Measurements from ENCODE around the gene SULT6B1.
"Not testable (repeated sequence)": the region's sequence is repeated elsewhere in the genome, so short reads cannot be mapped to it uniquely, and the experiment has no call there.

Gene SULT6B1

DNA sequence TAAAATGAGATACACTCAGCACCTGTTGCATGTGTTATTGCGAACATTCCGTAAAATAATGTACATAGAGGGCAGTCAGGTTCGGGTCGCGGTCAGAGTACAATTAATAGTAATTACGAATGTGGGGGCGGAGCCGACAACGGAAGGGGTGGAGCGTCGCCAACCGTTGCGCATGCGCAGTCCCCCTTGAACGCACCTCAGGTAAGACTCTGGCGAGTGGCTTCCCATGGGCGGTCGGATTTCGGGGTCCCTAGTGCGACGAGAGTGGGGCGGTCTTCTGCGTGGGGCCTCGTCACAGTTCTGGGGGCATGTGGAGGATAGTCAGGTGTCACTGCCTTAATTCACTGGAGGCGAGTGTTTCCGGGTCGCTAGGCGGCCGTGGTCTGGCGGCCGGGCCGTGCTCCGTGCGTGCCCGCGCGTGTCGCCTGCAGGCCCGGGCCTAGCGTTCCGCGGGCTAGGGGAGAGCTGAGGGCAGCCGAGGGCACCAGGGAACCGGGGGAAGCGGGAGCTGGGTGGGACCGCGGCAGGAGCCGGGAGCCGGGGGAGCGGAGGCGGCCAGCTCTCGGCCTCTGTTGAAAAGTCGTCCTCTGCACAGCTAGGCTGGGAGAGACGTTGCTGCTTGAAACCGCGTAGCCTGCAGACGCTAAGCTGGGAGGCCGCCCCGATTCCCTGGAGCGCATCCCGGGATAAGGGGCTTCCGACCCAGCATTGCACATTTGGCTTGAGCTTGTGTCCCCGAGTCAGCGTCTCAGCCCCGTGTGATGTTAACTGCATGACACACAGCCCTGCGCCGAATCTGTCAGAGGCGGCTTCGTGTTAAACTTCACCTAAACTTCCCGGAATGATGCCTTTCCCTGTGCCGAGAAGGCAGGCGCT, 8.1 kb upstream of the SULT6B1 start, which contains the start of gene CEBPZOS:
CEBPZOS (plus strand) TSS at position 177 of the 876 bp plus-strand sequence. CDS start 3,209 bp downstream, outside the sequence.
- peak; percentile 92 for DNase-seq (ENCODE audit: low spot score)

DNA sequence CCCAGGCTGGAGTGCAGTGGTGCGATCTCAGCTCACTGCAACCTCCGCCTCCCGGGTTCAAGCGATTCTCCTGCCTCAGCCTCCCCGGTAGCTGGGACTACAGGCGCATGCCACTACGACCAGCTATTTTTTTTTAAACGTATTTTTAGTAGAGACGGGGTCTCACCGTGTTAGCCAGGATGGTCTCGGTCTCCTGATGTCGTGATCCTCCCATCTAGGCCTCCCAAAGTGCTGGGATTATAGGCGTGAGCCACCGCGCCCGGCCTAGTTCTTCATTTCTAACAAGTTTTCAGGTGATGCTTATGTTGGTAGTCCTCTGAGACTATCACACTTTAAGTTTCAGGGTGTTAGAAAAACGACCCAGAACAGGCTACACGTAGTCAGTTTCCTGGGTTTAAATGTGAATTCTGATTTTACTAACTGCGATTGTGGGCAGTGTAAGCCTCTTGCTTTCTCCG, 7.4 kb upstream of the SULT6B1 start:
- DNase-seq (ENCODE audit: low spot score): not testable (repeated sequence)

- DNase-seq (ENCODE audit: low spot score): no peak
Observed at GRCh38 chr2:37192551-37192950, 4.1 kb upstream of the SULT6B1 start.

DNA sequence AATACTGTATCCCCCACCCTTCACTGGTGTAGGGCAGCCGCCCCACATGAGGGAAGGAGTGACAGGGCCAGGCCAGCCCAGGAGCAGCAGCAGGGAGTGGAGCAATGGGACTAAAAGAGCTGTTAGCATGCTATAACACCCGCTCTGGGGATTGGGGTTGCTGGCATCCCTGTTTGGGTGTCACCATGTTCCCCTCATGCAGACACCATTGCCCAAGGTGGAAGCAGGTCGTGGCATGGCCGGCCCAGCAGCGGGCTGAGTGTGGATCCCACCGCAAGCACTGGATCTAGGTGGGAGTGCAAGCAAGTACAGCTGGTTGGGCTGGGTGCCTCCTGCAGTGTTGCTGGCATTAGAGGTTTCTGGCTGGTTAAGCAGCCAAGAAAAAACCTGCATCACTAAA, 3.3 kb upstream of the SULT6B1 start:
- no peak for DNase-seq (ENCODE audit: low spot score)

DNA sequence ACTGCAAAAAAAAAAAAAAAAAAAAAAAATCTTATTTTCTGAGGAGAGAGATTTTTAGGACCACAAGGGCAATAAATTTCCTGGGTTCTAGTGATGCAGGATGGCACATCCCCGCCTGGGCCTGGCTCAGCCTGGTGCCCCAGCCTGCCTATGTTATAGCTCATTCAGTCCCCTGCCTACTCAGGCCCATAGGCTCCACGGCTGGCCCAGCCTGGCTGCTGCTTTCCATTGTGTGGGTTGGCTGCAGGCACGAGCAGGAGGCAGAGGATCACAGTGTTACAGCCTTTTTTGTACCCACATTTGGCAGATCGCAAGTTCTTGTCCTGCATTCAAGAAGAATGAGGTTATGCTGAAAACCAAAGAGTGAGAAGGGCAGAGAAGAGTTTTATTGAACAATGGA, 2.8 kb upstream of the SULT6B1 start:
- DNase-seq (ENCODE audit: low spot score): no peak

GRCh38 chr2:37190290-37190689, 1.8 kb upstream of the SULT6B1 start:
- no peak for DNase-seq (ENCODE audit: low spot score)

- no peak for DNase-seq (ENCODE audit: low spot score)
Observed at GRCh38 chr2:37189452-37190153, 1.1 kb upstream of the SULT6B1 start.

DNA sequence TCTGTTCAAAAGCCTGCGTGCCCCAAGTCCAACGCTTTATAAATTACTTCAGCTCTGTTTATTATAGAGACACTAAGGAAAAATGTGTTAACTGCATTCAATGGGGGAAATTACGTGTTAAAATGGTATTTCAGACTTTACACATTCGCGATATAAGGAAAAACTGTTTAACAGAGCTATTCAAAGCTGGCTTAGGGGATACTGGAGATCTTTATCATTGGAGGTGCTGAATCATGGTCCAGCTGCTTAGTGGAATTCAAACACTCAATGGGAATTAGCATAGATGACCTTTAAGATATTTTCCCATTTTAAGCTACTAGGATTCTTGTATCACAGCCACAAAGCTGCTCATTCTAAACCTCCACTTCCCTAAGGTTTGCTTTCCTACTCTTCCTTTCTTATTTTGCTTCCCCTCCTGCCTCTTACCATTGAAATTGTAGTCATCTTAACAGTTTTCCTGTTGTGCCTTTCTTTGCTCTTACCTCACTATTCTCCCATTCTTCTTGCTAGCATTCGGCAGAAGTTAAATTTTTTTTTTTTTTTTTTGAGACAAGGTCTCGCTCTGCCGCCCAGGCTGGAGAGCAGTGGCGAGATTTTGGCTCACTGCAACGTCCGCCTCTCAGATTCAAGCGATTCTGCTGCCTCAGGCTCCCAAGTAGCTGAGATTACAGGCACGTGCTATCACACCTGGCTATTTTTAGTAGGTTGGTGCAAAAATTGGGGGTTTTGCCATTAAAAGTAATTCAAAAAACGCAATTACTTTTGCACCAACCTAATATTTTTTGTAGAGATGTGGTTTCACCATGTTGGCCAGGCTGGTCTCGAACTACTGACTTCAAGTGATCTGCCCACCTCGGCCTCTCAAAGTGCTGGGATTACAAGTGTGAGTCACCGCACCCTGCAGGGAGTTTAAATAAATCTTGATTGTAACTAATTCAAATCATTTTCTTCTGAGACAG, 6.5 kb downstream of the SULT6B1 start:
- no peak for DNase-seq (ENCODE audit: low spot score)

DNA sequence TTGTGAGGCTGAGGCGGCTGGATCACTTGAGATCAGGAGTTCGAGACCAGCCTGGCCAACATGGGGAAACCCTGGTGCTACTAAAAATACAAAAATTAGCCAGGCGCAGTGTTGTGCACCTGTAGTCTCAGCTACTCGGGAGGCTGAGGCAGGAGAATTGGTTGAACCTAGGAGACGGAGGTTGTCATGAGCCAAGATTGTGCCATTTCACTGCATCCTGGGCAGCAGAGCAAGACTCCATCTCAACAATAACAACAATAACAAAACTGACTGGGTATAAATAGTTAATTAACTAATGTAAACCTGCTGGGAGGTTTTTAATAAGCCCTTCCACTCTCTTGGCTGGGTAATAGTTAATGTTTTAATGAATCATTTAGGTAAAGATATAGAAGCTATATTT, 7.8 kb downstream of the SULT6B1 start:
- no peak for DNase-seq (ENCODE audit: low spot score)

DNA sequence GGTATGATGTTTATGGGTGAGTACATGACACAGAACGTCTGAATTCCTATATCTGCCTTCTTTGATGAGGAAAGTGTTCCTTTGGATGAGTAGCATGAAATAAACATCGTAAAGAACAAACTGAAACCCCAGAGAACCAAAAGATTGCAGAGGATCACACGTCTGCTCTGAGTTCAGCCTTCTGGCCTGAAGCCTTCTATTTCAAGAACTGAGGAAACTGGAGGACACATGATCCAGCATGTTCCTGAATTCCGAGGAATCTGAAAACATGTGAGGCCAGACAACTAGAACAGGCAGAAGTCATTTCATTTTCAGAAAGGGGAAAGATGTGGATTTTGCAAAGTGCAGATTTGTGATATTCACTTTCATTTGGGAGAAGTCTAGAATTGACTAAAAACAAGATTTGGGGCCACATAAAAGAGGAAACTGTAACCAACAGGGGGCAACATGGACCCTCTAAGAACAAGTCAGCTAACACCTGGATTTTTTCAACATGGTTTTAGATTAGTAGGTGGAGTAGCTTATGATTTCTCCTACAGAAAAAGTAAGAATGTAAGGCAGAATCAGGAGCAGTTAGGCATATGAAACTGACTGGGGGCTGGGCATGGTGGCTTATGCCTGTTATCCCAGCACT, 8.3 kb downstream of the SULT6B1 start:
- no peak for DNase-seq (ENCODE audit: low spot score)

DNA sequence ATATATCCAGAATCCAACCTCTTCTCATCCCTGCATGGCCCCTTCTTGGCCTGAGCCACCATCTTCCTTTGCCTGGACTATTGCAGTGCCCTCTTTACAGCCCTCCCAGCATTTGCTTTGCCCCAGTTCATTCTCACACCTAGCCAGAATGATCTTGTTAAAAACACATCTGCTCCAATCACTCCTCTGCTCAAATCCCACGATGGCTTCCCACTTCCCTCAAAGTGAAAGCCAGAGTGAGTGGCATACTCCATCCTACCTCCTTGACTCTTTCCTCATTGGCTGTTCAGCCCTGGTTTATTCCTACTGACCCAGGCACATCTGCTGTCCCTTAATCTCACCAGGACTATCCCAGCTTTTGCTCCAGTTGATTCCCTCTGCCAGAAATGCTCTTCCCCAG, 14.7 kb downstream of the SULT6B1 start:
- no peak for DNase-seq (ENCODE audit: low spot score)

DNA sequence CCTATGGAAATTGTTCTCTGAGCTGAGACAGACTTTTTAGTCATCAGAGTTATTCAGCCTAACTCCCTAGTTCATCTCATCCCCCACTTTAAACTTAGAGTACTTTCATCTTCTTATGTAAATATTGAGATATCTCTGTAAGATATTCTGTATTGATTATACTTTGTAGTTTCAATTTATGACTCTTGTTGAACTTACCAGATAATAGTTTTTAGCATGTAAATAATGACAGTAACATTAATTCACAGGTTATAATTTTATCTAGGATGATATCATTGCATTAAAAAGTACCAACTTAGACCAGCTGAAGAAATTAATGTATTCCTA, 16.9 kb downstream of the SULT6B1 start:
- no peak for DNase-seq (ENCODE audit: low spot score)

GRCh38 chr2:37168217-37168981, 20.1 kb downstream of the SULT6B1 start:
- no peak for DNase-seq (ENCODE audit: low spot score)

DNA sequence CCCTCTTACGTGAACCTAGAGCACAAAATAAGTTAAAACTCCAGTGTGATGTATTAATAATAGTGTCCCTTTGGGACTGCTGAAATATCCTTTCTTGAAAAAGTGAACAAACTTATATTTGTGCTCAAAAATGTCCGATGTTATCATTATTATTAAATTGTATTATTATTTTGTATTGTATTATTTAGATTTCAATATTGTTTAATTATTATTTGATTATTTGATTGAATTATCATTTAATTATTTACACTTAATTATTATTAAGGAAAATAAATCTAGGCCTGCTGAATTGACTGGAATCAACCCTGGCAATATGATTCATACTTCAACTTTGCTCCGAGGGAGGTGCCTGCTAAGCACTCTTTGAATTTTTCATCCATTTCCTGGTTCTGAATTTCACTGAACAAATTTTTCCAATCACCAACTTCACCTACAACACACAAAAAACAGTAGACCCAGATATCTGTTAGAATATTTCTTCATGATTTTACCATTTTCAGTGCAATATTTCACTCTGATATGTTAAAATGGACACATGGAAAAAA, 20.8 kb downstream of the SULT6B1 start:
- DNase-seq (ENCODE audit: low spot score): no peak

- DNase-seq (ENCODE audit: low spot score): no peak
Observed at GRCh38 chr2:37164757-37165156, 23.7 kb downstream of the SULT6B1 start.

GRCh38 chr2:37156857-37157714, 31.4 kb downstream of the SULT6B1 start, which contains the start of gene EIF2AK2:
Gene EIF2AK2, minus strand, starts transcription at chr2:37156980. Its CDS starts 9,174 bp downstream, at chr2:37147806.
- peak; percentile 91 for DNase-seq (ENCODE audit: low spot score)

DNA sequence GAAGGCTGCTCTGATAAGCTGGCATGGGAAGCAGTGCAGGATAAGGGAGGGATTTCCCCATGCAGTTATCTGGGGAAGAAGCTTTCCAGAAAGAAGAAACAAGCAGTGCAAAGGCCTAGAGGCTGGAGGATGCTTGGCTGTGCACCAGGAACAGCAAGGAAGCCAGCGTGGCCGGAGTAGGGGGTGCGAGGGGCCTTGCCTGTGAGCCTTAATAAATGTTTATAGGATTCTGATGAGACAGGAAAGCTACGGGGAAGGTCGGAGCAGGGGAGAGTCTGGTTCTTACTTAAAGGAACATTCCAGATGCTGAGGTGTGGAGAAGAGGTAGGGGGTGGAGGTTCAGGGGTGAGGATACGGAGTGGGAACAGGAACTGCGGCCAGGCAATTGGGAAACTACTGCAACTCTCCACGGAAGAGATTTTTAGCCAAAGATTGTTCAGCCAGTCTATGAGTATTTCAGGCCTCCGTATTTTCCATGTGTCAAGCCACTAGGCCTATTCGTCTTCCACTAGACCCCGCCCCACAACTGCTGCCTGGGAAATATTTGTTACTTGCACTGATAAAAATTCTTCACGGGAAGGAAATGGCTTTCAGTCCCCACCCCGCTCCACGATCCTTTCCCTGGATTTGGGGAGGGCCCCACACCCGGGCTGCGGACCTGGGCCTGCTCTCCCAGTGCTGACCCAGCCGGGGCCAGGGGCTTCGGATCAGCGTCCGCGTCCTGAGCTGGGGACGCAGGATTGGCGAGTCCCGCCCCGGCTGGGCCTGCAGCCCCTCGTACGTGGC, 32.2 kb downstream of the SULT6B1 start:
- peak; percentile 84 for DNase-seq (ENCODE audit: low spot score)

- DNase-seq (ENCODE audit: low spot score): no peak
Observed at GRCh38 chr2:37154785-37155184, 33.7 kb downstream of the SULT6B1 start.

GRCh38 chr2:37153224-37153623, 35.2 kb downstream of the SULT6B1 start:
- DNase-seq (ENCODE audit: low spot score): no peak

All from left forelimb (tissue), 1 donor.